DMS 273 (cell line): Measurements from ENCODE around the gene IL25.
"Not testable (repeated sequence)": the region's sequence is repeated elsewhere in the genome, so short reads cannot be mapped to it uniquely, and the experiment has no call there.

Experiments used
- DNase-seq: peaks from one replicate; lab custom pipeline; 2025; ENCODE audit not compliant: unreplicated experiment; lab: John Stamatoyannopoulos, UW

IL25 gene

DNA sequence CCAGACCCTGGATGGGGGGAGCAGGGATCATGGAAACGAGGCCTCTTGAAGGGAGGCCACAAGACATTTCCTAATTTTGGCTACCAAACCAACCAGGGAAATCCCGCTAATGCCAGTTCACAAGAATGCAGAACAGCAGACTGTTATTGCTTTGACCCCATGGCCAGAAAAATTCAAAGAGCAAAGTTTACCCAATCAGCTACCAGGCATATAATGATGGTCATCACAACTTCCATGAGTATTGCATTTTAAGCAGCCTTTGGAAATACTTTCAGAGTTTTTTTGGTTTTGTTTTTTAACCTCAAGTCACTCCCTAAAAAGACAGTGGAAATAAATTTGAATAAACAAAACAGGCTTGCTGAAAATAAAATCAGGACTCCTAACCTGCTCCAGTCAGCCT, at the start of gene IL25:
Gene IL25 (plus strand): TSS at position 301 of the 400 bp plus-strand sequence.
- DNase-seq: no peak

DNA sequence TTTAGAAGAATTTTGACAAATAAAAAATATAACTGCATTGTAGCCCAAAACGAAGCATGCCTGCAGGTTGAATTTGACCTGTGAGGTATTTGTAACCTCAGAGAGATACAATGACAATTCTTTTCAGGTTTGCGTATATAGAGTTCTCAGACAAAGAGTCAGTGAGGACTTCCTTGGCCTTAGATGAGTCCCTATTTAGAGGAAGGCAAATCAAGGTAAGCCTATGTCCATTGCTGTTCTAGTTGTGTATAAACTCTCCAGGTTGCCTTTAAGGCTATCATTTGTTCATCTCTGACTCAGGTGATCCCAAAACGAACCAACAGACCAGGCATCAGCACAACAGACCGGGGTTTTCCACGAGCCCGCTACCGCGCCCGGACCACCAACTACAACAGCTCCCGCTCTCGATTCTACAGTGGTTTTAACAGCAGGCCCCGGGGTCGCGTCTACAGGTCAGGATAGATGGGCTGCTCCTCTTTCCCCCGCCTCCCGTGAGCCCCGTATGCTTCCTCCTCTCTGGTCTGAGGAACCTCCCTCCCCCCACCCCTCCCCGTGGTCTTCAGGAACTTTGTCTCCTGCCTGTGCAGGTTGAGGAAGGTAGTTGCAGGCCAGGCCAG, 48.7 kb upstream of the IL25 start:
- DNase-seq: no peak

DNA sequence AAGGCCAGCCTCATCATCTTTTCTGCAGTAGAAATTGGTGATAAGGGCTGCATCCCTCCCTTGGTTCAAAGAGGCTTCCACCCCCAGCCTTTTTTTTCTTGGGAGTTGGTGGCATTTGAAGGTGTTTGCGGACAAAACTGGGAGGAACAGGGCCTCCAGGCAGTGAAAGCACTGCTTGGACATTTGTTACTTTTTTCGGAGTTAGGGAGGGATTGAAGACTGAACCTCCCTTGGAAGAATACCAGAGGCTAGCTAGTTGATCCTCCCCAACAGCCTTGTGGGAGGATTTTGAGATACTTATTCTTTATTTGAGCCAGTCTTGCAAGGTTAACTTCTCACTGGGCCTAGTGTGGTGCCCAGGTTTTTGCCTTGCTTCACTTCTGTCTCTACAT, 48.2 kb upstream of the IL25 start:
- no peak for DNase-seq

DNA sequence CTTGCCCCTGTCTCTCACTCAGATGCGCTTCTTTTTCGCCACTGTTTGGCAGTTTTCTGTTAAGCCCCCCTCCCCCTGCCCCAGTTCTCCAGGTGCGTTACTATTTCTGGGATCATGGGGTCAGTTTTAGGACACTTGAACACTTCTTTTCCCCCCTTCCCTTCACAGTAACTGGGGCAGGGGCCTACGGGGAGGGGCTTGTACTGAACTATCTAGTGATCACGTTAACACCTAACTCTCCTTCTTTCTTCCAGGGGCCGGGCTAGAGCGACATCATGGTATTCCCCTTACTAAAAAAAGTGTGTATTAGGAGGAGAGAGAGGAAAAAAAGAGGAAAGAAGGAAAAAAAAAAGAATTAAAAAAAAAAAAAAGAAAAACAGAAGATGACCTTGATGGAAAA, 47.6 kb upstream of the IL25 start:
- no peak for DNase-seq

DNA sequence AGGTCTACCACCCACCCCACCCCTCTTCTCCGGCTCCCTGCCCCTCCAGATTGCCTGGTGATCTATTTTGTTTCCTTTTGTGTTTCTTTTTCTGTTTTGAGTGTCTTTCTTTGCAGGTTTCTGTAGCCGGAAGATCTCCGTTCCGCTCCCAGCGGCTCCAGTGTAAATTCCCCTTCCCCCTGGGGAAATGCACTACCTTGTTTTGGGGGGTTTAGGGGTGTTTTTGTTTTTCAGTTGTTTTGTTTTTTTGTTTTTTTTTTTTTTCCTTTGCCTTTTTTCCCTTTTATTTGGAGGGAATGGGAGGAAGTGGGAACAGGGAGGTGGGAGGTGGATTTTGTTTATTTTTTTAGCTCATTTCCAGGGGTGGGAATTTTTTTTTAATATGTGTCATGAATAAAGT, 46.9 kb upstream of the IL25 start:
- not testable (repeated sequence) for DNase-seq

DNA sequence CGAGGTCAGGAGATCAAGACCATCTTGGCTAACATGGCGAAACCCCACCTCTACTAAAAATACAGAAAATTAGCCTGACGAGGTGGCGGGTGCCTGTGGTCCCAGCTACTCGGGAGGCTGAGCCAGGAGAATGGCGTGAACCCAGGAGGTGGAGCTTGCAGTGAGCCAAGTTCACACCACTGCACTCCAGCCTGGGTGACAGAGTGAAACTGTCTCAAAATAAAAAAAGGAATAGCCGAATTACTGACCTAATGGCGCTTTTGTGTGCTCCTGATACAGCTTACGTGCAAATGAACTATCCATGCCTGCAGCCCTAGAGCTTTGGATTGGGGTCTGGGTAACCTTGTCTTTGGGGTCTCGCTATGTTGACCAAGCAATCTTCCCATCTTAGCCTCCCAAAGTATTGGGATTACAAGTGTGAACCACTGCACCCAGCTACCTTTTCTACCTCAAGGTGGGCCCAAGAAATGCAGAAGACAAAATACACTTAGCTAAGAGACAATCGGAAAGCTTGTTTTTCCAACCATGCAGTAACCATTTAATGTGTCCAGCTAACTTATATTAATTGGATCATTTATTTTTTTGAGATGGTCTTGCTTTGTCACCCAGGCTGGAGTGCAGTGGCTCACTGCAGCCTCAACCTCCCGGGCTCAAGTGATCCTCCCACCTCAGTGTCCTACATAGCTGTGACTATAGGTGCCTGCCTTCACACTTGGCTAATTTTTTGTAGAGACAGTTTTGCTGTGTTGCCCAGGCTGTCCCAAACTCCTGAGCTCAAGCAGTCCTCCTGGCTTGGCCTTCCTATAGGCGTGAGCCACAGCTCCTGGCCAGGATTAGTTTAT, 45.9 kb upstream of the IL25 start:
- DNase-seq: peak; percentile 44

DNA sequence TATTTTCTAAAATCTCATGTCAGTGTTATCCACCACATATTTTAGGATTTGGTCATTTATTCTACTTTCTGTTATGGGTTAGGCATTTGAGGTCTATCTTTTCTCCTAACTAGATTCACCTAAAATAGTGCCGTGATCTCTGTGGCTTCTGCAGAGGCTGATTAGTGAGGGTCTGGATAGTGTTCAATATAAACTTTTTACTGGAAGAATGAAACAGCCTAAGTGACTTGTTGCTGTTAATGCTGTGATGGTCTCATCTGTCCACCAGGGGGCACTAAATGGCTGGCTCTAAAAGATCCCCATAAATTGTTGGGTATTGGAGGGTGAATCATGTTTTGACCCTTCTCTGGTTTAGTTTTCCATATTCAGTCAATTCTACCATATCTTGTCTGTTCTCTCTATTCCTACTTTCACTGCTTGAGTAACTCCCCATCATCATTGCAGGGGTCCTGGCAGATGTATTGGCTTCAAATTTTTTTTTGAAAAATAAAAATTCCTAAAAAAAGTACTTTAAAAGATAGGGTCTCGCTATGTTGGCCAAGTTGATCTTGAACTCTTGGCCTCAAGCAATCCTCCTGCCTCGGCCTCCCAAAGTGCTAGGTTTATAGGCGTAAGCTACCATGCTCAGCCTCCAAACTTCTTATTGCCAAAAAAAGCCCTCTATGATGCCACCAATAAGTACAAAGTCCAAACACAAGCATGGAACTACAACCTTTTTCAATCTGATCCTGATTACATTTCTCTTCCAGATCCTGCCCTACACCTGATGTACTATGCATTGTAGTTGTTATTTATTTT, 44.5 kb upstream of the IL25 start:
- peak; percentile 88 for DNase-seq

DNA sequence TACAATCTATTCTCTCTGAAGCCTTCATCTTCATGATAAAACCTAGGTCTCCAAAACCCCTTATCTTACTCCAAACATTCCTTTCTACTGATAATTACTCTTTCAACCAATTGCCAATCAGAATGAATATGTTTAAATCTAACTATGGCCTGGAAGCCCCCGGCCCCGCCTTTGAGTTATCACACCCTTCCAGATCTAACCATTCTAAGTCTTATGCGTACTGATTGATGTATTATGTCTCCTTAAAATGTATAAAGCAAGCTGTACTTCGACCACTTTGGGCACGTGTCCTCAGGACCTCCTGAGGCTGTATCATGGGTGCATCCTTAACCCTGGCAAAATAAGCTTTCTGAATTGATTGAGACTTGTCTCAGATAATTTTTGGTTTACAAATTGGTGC, 37.0 kb upstream of the IL25 start:
- no peak for DNase-seq

DNA sequence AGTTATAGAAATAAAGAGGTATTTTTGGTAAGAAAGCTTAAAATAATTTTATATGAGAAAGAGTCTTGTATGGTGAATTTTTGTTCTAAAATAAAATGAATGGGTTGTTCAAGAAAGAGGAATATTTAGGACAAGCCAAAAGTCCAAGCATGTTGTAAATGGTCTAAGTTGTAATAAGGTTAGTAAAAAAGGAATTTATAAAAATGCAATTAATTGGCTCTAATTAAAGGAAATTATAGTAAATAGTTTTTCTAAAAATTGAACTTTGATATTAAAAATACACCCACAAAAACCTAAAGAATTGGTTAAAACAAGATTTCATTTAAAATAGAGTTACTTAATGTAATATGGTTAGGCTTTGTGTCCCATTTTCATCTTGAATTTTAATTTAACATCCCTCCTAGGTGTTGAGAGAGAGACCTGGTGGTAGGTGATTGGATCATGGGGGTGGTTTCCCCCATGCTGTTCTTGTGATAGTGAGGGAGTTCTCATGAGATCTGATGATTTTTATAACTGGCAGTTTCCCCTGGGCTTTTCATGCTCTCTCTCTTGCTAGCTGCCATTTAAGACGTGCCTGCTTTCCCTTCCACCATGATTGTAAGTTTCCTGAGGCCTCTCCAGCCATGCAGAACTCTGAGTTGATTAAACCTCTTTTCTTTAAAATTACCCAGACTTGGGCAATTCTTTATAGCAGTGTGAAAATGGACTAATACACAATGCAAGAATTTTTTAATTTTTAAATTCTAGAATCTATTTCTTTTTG, 32.9 kb upstream of the IL25 start:
- DNase-seq: peak; percentile 22

DNA sequence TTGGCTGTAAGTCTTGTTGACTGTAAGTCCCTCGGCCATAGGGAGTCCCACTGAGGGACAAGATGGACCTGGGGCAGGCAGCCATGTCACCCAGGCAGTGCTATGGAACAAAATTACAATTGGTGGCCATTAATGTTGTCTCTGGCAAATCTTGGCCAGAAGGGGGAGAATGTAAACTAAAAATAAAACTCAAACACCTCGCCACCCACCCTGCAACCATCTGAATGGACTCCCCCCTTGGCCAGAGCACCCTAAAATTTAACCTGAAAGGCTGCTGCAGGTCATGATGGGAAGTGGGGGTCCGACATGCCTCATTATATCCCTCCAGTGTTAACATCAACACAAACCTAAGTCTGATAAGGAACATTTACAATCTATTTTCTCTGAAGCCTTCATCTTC, 28.1 kb upstream of the IL25 start:
- DNase-seq: no peak

DNA sequence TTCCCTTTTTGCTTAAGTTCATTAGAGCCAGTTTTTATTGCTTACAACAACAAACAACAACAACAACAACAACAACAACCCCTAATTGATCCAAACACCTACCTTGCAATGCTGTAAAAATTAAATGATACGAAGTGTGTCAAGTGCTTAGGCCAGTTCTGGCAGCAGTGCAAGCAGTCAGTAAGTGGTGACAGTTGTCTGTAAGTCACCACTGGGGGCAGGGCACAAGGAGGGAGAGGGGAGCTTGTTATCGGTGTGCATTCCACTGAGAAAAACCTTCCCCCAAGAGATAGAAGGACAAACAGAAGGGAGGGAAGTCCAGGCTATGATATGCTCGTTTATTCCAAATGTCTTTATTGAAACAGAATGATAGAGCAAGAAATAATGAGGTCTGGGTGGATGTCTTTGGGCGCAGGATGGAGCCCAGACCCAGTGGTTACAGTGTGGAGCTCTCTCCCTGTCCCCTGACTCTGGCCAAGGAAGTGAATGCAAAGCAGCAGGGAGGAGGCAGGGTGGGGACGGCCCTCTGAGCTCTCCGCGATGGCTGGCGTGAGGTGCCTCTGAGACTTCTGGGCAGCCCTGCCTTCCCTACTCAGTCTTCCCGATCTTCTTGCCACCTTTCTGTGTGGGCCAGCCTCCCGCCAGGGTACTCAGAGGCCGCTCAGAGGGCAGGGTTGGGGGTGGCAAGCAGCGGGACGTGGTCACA, 26.5 kb upstream of the IL25 start:
- DNase-seq: no peak

DNA sequence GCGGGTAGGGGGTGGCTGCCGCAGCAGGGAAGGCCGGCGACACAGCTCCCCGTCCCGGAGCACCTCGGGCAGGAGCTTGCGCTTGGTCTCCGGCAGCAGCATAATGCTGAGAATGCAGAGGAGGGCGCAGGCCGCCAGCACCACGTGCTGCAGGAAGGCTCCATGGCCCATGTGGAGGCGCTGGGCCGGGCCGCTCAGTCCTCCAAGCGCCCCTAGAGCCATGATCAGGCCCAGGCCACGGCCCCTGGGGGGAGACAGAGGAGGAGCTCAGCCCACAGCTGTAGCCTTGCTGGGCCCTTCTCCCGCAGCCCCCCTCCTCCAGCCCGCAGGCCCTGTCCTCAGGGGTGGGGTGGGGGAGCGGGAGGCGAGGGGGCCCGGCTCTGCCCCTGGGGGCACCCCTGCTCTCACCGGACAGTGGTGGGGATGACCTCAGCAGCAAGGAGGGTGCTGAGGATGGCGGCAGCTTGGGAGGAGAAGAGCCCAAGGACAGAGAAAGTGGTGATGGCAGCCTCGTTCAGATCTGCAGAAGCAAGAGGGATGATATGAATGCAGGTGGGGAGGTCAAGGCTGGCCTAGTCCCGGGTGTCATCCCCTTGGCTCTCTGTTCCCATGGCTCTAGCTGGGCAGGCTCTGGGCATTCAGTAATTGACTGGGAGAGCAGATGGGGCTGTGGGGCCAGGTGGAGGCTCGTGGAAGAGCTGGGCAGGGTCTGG, 25.8 kb upstream of the IL25 start:
- DNase-seq: no peak

DNA sequence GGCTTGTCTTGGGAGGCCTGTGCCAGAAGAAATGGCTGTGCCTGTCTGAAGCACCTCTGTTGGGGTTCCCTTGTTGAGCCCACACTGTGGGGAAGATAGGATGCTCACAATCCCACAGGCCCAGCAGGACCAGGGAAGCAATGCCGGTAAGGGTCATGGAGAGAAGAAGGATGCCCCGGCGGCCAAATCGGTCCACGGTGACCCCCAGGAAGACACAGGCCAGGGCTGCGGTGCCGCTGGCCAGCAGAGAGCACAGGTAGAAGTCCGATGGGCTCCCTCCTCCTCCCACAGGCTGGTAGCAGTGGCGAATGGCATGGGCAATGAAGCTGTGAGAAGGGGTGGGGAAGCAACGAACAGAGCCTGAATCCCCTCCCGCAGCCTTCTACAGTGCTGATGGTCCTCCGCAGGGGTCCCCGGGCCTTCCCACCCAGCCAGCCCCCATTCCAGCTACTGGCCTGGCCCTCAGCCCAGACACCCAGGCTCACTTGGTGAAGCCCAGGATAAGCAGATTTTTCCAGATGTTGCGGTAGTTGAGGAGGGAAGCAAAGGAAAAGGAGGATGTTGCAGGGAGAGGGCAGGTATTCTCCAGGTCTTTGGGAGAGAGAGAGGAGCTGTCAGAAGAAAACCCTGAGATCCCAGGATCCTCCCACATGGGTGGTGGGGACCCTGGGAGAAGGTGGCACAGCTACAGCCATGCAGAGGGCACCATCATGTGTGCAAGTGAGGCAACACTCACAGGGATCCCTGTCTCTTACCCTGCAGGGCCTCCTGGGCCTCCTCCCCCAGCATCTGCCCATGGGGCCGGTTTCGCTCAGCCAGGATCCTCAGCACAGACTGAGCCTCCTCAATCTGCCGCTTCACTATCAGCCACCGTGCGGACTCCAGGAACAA, 25.0 kb upstream of the IL25 start:
- DNase-seq: no peak

DNA sequence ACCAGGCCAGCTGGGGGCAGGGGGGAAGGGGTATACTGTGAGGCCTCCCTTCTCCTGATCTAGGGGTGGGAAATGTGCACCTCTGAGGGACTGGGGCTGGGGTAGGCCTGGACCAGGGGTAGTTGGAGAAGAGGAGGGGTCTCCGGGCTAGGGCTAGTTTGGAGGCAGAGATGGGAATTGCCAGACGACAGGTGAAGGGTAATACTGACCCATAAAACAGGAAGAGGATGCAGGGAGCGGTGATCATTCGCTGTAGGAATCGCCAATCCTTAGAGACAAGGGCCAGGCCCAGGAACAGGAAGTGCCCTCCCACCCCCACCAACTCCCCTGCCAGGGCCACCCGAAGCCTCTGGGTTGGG, 24.3 kb upstream of the IL25 start:
- DNase-seq: no peak

DNA sequence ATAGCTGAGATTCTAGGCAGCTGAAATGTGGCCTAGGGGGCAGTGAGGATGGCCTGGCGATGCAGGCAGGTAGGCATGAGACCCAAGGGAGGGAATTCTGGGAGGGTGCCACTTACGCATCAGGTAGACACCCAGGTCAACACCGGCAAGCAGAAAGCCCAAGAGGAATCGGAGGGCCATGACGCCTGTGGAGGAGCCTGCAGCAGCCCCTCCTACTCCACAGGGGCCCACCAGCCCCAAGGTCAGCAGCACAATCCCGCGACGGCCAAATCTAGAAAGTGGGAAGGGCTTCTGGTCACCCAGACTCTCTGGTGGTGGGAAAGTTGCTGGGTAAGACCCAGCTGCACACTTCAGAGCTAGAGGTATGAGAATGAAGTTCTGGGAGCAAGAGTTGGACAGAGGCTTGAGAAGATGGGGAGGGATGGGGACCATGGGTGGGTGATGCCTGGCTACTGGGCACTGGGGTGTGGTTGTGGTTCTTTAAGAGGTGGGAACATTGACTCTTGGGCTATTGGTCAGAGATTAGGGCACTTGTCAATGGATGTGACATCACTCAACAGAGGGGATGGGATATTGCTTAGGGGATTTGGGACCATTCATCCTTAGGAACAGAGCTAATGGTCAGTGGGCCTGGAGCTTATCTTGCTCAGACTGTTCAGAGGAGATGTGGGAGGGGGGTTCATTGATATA, 23.3 kb upstream of the IL25 start:
- no peak for DNase-seq

DNA sequence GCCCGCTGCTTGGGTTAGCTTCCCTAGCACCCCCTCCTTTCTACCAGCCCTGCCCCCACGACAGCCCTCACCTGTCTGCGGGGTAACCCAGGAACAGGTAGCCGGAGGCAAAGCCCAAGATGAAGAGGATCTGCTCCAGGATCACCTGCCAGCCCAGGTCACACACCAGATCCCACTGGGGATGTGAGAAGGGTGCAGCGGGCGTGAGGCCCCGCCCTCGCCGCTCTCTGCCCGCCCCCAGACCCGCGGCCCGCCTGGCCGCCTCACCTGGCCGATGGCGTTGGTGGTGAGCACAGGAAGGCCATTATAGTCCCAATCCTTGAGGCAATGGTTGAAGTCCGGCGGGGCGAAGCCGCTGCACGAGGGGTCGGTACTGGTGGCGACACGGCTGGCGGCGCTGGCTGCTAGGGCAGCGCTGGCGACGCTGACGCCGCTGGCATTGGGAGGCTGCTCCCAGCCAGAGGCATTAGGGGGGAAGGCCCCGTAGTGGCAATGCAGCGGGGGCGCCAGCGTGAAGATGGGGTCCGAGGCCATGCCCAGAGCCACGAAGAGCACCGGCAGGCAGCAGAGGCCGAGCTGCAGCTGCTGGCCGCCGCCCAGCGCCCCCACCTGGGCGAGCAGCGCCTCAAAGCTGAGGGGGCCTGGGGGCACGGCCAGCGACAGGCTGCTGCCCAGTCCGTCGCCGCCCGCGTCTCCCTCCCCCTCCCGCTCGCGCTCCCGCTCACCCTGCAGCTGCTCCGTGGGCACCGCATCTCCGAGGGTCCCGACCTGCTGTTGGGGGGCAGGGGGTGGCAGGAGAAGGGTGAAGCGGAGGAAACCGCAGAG, 20.7 kb upstream of the IL25 start:
- no peak for DNase-seq
